SK-N-SH (cell line): ENCODE data around the gene ROBO3.

Experiments used
- CTCF ChIP-seq: fragments of 200-600 bp; sonication (generic); IDR thresholded peaks from 2 replicates; pipeline ENCODE4 v1.6.1; 2017; ENCODE audit warnings: antibody characterized with exemption, mild to moderate bottlenecking, moderate library complexity
- GABPA ChIP-seq: IDR thresholded peaks from 2 replicates; pipeline ENCODE4 v1.4.0; 2012; ENCODE audit warnings: low read depth, mild to moderate bottlenecking

DNA sequence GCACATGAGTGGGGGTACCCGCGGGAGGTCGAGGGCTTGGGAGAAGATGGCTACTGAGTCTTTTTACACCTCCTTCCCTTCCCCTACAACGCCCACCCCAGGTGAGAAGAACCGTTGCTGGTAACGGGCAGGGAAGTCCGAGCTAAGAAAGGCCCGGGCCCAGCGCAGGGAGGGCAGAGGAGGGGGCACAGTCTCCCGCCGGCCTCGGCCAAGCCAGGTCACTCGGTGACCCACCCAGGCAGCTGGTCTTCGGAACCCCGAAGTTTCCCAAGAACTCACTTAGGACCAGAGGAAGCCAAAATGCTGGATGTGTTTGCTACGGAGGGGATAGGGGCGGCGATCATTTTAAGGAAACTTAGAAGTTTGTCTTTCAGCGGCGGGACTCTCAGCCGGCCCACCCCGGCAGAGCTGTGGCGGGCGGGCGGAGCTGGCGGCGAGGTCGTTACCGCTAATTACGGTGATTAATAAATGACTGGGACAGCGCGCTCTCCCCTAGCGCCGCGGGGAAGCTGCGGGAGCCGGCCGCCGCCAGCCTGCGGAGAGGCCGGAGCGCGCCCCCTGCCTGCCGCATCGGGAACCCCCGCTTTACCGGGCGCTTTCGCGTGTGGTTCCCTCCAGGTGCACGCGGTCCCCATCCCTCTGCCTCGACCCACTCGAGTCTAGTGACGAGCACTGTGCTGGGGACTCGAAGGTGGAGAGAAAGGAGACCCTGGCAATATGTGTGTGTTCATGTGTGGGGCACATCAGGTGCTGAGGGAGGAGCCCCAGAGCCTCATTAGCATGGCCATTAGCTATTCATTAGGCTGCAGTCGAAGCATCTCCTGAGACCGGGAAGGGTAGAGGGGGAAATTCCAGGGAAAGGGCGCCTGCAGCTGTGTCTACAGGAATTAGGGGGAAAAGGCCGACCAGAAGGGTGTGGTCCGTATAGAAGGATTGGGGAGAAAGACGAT, 945 bp downstream of the ROBO3 start:
- no peak for TF ChIP-seq GABPA
- TF ChIP-seq CTCF = peak; percentile 83
